GM23338 (cell line): ENCODE results near the gene DPP3. TPM values are rescaled to one million over a fixed set of nuclear protein-coding genes. Genes with fewer than 3 reads are reported as not detected.

Experiments used
- ATAC-seq: fragments of 200-7000 bp; cut with Tn5 transposase; 3 replicates; pipeline ENCODE4 v1.9.1; 2020
- DNase-seq: peaks from one replicate; pipeline ENCODE4 v3.0.0-alpha.2; 2015; ENCODE audit warnings: low spot score
- H2AFZ ChIP-seq: fragments of 200-600 bp; sonication (generic); 2 replicates; pipeline ENCODE4 v1.8.0; 2016; ENCODE audit warnings: antibody characterized with exemption, mild to moderate bottlenecking, moderate library complexity
- H3F3A ChIP-seq: fragments of 200-600 bp; sonication (generic); replicated peaks from 2 replicates; pipeline ENCODE4 v1.8.0; 2017; ENCODE audit warnings: antibody characterized with exemption, mixed run types, low read depth
- H3K27ac ChIP-seq: fragments of 200-600 bp; sonication (generic); 2 replicates; pipeline ENCODE4 v1.6.1; 2016; ENCODE audit warnings: low read depth
- H3K27me3 ChIP-seq: fragments of 200-600 bp; sonication (generic); 2 replicates; pipeline ENCODE4 v1.8.0; 2016; ENCODE audit warnings: mild to moderate bottlenecking, mixed run types, moderate library complexity; ENCODE audit not compliant: insufficient read depth
- H3K36me3 ChIP-seq: fragments of 200-600 bp; sonication (generic); 2 replicates; pipeline ENCODE4 v1.8.0; 2016; ENCODE audit warnings: mild to moderate bottlenecking; ENCODE audit not compliant: insufficient read depth
- H3K4me1 ChIP-seq: fragments of 200-600 bp; sonication (generic); 2 replicates; pipeline ENCODE4 v1.8.0; 2016; ENCODE audit warnings: mild to moderate bottlenecking, moderate library complexity; ENCODE audit not compliant: insufficient read depth
- H3K4me2 ChIP-seq: fragments of 200-600 bp; sonication (generic); 2 replicates; pipeline ENCODE4 v1.7.1; 2017; ENCODE audit warnings: mixed run types
- H3K4me3 ChIP-seq: fragments of 200-600 bp; sonication (generic); 2 replicates; pipeline ENCODE4 v1.6.1; 2016; ENCODE audit warnings: mixed run types
- H3K79me2 ChIP-seq: fragments of 200-600 bp; sonication (generic); replicated peaks from 2 replicates; pipeline ENCODE4 v1.8.0; 2017; ENCODE audit warnings: mild to moderate bottlenecking; ENCODE audit not compliant: insufficient read depth
- H3K9me2 ChIP-seq: fragments of 200-600 bp; sonication (generic); 2 replicates; pipeline ENCODE4 v1.8.0; 2017; ENCODE audit not compliant: insufficient read depth
- H4K20me1 ChIP-seq: fragments of 200-600 bp; sonication (generic); replicated peaks from 2 replicates; pipeline ENCODE4 v1.8.0; 2017; ENCODE audit warnings: mild to moderate bottlenecking; ENCODE audit not compliant: insufficient read depth
- H3K27ac Mint-ChIP-seq: 2 replicates; pipeline ENCODE4 v1.8.0; 2020; ENCODE audit warnings: inconsistent platforms, mild to moderate bottlenecking, moderate library complexity, mixed read lengths
- H3K27me3 Mint-ChIP-seq: 3 replicates; pipeline ENCODE4 v1.8.0; 2022; ENCODE audit warnings: low read depth, mild to moderate bottlenecking, moderate library complexity, mixed read lengths, inconsistent platforms; ENCODE audit not compliant: insufficient read depth, poor library complexity
- H3K36me3 Mint-ChIP-seq: 3 replicates; pipeline ENCODE4 v1.8.0; 2021; ENCODE audit warnings: low read depth, mild to moderate bottlenecking, inconsistent platforms, moderate library complexity, mixed read lengths
- H3K4me1 Mint-ChIP-seq: 3 replicates; pipeline ENCODE4 v1.8.0; 2020; ENCODE audit warnings: mild to moderate bottlenecking, inconsistent platforms, mixed read lengths
- H3K4me3 Mint-ChIP-seq: 3 replicates; pipeline ENCODE4 v1.8.0; 2021; ENCODE audit warnings: moderate library complexity, mild to moderate bottlenecking, inconsistent platforms, mixed read lengths
- H3K9me3 Mint-ChIP-seq: 3 replicates; pipeline ENCODE4 v1.8.0; 2020; ENCODE audit warnings: moderate library complexity, mild to moderate bottlenecking, inconsistent platforms, mixed read lengths
- CTCF ChIP-seq, 2 experiments: fragments of 200-600 bp in 1 of 2; sonication (generic) in 1 of 2; conservative IDR thresholded peaks; 2 replicates each; pipeline versions ENCODE4 v1.5.1 to v1.6.1; 2016 to 2017; ENCODE audit warnings: antibody characterized with exemption in 2 of 2, low read depth in 2 of 2, mild to moderate bottlenecking in 2 of 2, moderate library complexity in 1 of 2
- ETS1 ChIP-seq: IDR thresholded peaks from 2 replicates; pipeline ENCODE4 v1.6.1; 2016; ENCODE audit warnings: antibody characterized with exemption
- EZH2 ChIP-seq: fragments of 200-600 bp; sonication (generic); IDR thresholded peaks from one replicate; pipeline ENCODE4 v1.8.0; 2017; ENCODE audit warnings: antibody characterized with exemption, mild to moderate bottlenecking, low read depth; ENCODE audit not compliant: unreplicated experiment
- EZH2phosphoT487 ChIP-seq: fragments of 200-600 bp; sonication (generic); IDR thresholded peaks from one replicate; pipeline ENCODE4 v1.8.1; 2018; ENCODE audit warnings: antibody characterized with exemption; ENCODE audit not compliant: unreplicated experiment
- JUNB ChIP-seq: IDR thresholded peaks from one replicate; pipeline ENCODE4 v1.6.1; 2016; ENCODE audit warnings: antibody characterized with exemption; ENCODE audit not compliant: unreplicated experiment
- NANOG ChIP-seq: IDR thresholded peaks from 2 replicates; pipeline ENCODE4 v1.6.1; 2016; ENCODE audit warnings: antibody characterized with exemption, borderline replicate concordance
- STAT1 ChIP-seq: IDR thresholded peaks from one replicate; pipeline ENCODE4 v1.6.1; 2016; ENCODE audit warnings: antibody characterized with exemption; ENCODE audit not compliant: unreplicated experiment
- ZNF114 ChIP-seq: fragments of 250-450 bp; sonication (Bioruptor Pico); IDR thresholded peaks from 2 replicates; pipeline ENCODE4 v1.5.0; 2020; ENCODE audit warnings: mild to moderate bottlenecking, moderate library complexity
- ZNF331 ChIP-seq: fragments of 250-450 bp; sonication (Bioruptor Pico); IDR thresholded peaks from 2 replicates; pipeline ENCODE4 v1.5.0; 2020; ENCODE audit warnings: low read depth, mild to moderate bottlenecking, moderate library complexity
- ZNF462 ChIP-seq: fragments of 250-450 bp; sonication (Bioruptor Pico); IDR thresholded peaks from 2 replicates; pipeline ENCODE4 v1.5.0; 2020; ENCODE audit warnings: mild to moderate bottlenecking, moderate library complexity
- polyA plus RNA-seq: library from polyadenylated mRNA; unstranded; fragments of >200 nt; fragmentation: Nextera tagmentation; extraction: Ambion mirVana; gene quantifications from 2 replicates; pipeline ENCODE4 v1.2.1, GENCODE V29; 2016
- total RNA-seq: library from RNA; depleted of rRNA; stranded (reverse); fragments of >200 nt; shearing (Covaris generic); gene quantifications from 2 replicates; pipeline ENCODE4 v1.2.3, GENCODE V29; 2014

DPP3 gene
- total and polyA plus RNA-seq, 2 experiments from 2014 or later: 22.7 to 85.9 TPM

- Histone ChIP-seq H3K27ac (no peak overlapping the region), H4K20me1 (no peaks in the 10 kb centered on the region), H3K4me1 (no peaks in the 10 kb centered on the region), H3F3A (no peaks in the 10 kb centered on the region), H3K4me3 (no peak overlapping the region), H3K36me3 (no peaks in the 10 kb centered on the region), H3K27me3 (no peaks in the 10 kb centered on the region), H3K9me2 (no peaks in the 10 kb centered on the region), H2AFZ (no peak overlapping the region), H3K4me2 (no peak overlapping the region), H3K79me2 (no peaks in the 10 kb centered on the region)
- ATAC-seq (no peak), DNase-seq (no peak)
- no peak for TF ChIP-seq ETS1
- TF ChIP-seq JUNB: no peak
- no peak for TF ChIP-seq CTCF (conservative IDR thresholded peaks at IDR 0.05; ENCODE audit: low read depth in 2 of 2)
- no peak for TF ChIP-seq NANOG
- TF ChIP-seq ZNF462: no peak
- TF ChIP-seq ZNF114 (CRISPR knock-in tag): no peak
- TF ChIP-seq EZH2phosphoT487: no peak
- TF ChIP-seq EZH2: no peak
- no peak for TF ChIP-seq ZNF331 (CRISPR knock-in tag)
- TF ChIP-seq STAT1: no peak
- Mint-ChIP-seq H3K27me3 (peaks cover 7% of the 10 kb centered on the region), H3K9me3 (no peaks in the 10 kb centered on the region), H3K4me3 (no peak overlapping the region), H3K27ac (no peak overlapping the region), H3K36me3 (peaks cover 7% of the 10 kb centered on the region; the same call in 1 of the 3 replicates), H3K4me1 (peaks cover 5% of the 10 kb centered on the region; the same call in 2 of the 3 replicates)
Measured at GRCh38 chr11:66529655-66530054, 49.4 kb downstream of the DPP3 start.
